Measurements from ENCODE around the gene AFDN.
A peak's percentile ranks its signal among the peaks of the same experiment; 100 is the strongest.

AFDN gene

GRCh38 chr6:167845856-167846255 is 19.1 kb downstream of the AFDN start:
- no peak for DNase-seq

GRCh38 chr6:167846997-167847606 is 20.4 kb downstream of the AFDN start:
- DNase-seq = no peak

- no peak for DNase-seq
These were observed 21.2 kb downstream of the AFDN start for GRCh38 chr6:167847936-167848335.

GRCh38 chr6:167848783-167849182 is 22.1 kb downstream of the AFDN start:
- no peak for DNase-seq

- no peak for DNase-seq
These were observed 23.2 kb downstream of the AFDN start for GRCh38 chr6:167849846-167850459.

- no peak for DNase-seq
These were observed 24.1 kb downstream of the AFDN start for GRCh38 chr6:167850782-167851181.

- no peak for DNase-seq
These were observed 24.8 kb downstream of the AFDN start for GRCh38 chr6:167851370-167851952.

GRCh38 chr6:167855825-167856425 is 29.2 kb downstream of the AFDN start:
- no peak for DNase-seq

GRCh38 chr6:167856474-167856873 is 29.8 kb downstream of the AFDN start:
- DNase-seq = no peak

GRCh38 chr6:167856999-167857660 is 30.4 kb downstream of the AFDN start:
- DNase-seq = no peak

GRCh38 chr6:167858086-167858591 is 31.4 kb downstream of the AFDN start:
- no peak for DNase-seq

- DNase-seq = no peak
These were observed 32.3 kb downstream of the AFDN start for GRCh38 chr6:167858842-167859664.

- DNase-seq = no peak
These were observed 34.0 kb downstream of the AFDN start for GRCh38 chr6:167860550-167861226.

GRCh38 chr6:167861424-167861823 is 34.7 kb downstream of the AFDN start:
- no peak for DNase-seq

GRCh38 chr6:167863897-167864296 is 37.2 kb downstream of the AFDN start:
- no peak for DNase-seq

- DNase-seq = peak; percentile 80
These were observed 39.9 kb downstream of the AFDN start for GRCh38 chr6:167866642-167867041.

- DNase-seq = no peak
These were observed 43.6 kb downstream of the AFDN start for GRCh38 chr6:167870321-167870720.

- DNase-seq = no peak
These were observed 46.0 kb downstream of the AFDN start for GRCh38 chr6:167872538-167873210.

GRCh38 chr6:167877994-167878779 is 51.5 kb downstream of the AFDN start:
- DNase-seq = no peak

- DNase-seq = no peak
These were observed 52.9 kb downstream of the AFDN start for GRCh38 chr6:167879612-167880011.
